CD14-positive monocyte (primary cell): ENCODE results near the gene PARP12. TPM values are rescaled to one million over a fixed set of nuclear protein-coding genes. Genes with fewer than 3 reads are reported as not detected.

ENCODE experiments used
- DNase-seq, 3 donors: peaks; one replicate each; pipeline ENCODE4 v3.0.0-alpha.2; 2011 to 2022
- H2AFZ ChIP-seq: 2 replicates; pipeline ENCODE4 v1.6.0; 2012; ENCODE audit warnings: mild to moderate bottlenecking, low read depth, low read length, inconsistent platforms; ENCODE audit not compliant: insufficient read depth, poor library complexity, severe bottlenecking
- H3K27ac ChIP-seq, 2 donors: 1 replicate in 1 of 2; 2 replicates in 1 of 2; pipeline ENCODE4 v1.5.1; 2012 to 2013; ENCODE audit warnings: low read length in 2 of 2, control low read depth in 1 of 2, inconsistent platforms in 1 of 2, low read depth in 1 of 2, mild to moderate bottlenecking in 1 of 2
- H3K27me3 ChIP-seq, 2 donors: one replicate each; pipeline versions ENCODE4 v1.6.0 to v1.6.1; 2011 to 2013; ENCODE audit warnings: low read length in 2 of 2; ENCODE audit not compliant: control insufficient read depth in 2 of 2, insufficient read depth in 2 of 2
- H3K36me3 ChIP-seq, 2 donors: replicated peaks in 1 of 2; 1 replicate in 1 of 2; 2 replicates in 1 of 2; pipeline versions ENCODE4 v1.5.1 to v1.6.1; 2012 to 2013; ENCODE audit warnings: low read length in 2 of 2, control low read depth in 1 of 2, inconsistent platforms in 1 of 2, mild to moderate bottlenecking in 1 of 2; ENCODE audit not compliant: insufficient read depth in 2 of 2, control insufficient read depth in 1 of 2
- H3K4me1 ChIP-seq, 2 donors: 1 replicate in 1 of 2; 2 replicates in 1 of 2; pipeline versions ENCODE4 v1.5.1 to v1.6.1; 2012 to 2013; ENCODE audit warnings: low read length in 2 of 2, control low read depth in 1 of 2, inconsistent platforms in 1 of 2, mild to moderate bottlenecking in 1 of 2, moderate library complexity in 1 of 2; ENCODE audit not compliant: insufficient read depth in 2 of 2, control insufficient read depth in 1 of 2
- H3K4me2 ChIP-seq: replicated peaks from 2 replicates; pipeline ENCODE3; 2012; ENCODE audit warnings: low read length, moderate library complexity, mild to moderate bottlenecking; ENCODE audit not compliant: poor library complexity, severe bottlenecking; ENCODE audit errors: extremely low read depth
- H3K4me3 ChIP-seq, 3 experiments: fragments of 200-600 bp in 1 of 3; sonication (generic) in 1 of 3; replicated peaks in 1 of 3; 1 replicate in 2 of 3; 2 replicates in 1 of 3; pipeline ENCODE4 v1.5.1; 2011 to 2013; ENCODE audit warnings: low read length in 3 of 3, mild to moderate bottlenecking in 3 of 3, control low read depth in 2 of 3, low read depth in 2 of 3, inconsistent platforms in 1 of 3, moderate library complexity in 1 of 3
- H3K79me2 ChIP-seq: 2 replicates; pipeline ENCODE4 v1.6.0; 2012; ENCODE audit warnings: mild to moderate bottlenecking, control low read depth, inconsistent platforms, low read length, moderate library complexity; ENCODE audit not compliant: insufficient read depth
- H3K9ac ChIP-seq: 2 replicates; pipeline ENCODE4 v1.6.0; 2017; ENCODE audit warnings: low read length, mild to moderate bottlenecking; ENCODE audit not compliant: insufficient read depth, poor library complexity, severe bottlenecking
- H3K9me3 ChIP-seq, 2 donors: replicated peaks in 1 of 2; 1 replicate in 1 of 2; 2 replicates in 1 of 2; pipeline versions ENCODE4 v1.5.1 to v1.6.1; 2012 to 2013; ENCODE audit warnings: low read length in 2 of 2, control low read depth in 1 of 2; ENCODE audit not compliant: control insufficient read depth in 1 of 2, insufficient read depth in 1 of 2
- H4K20me1 ChIP-seq: 2 replicates; pipeline ENCODE4 v1.6.0; 2012; ENCODE audit warnings: mild to moderate bottlenecking, low read length, control low read depth, moderate library complexity; ENCODE audit not compliant: insufficient read depth
- H3K27ac Mint-ChIP-seq, 7 donors: one replicate each; pipeline ENCODE4 v1.8.0; 2020; ENCODE audit warnings: mild to moderate bottlenecking in 7 of 7, mixed read lengths in 7 of 7, moderate library complexity in 6 of 7, inconsistent platforms in 2 of 7
- H3K27me3 Mint-ChIP-seq, 3 donors: one replicate each; pipeline ENCODE4 v1.8.0; 2021 to 2022; ENCODE audit warnings: low read depth in 3 of 3, mild to moderate bottlenecking in 3 of 3, mixed read lengths in 3 of 3, moderate library complexity in 3 of 3, inconsistent platforms in 1 of 3
- H3K36me3 Mint-ChIP-seq, 2 donors: one replicate each; pipeline ENCODE4 v1.8.0; 2020; ENCODE audit warnings: mixed read lengths in 2 of 2, inconsistent platforms in 1 of 2, mild to moderate bottlenecking in 1 of 2
- H3K4me1 Mint-ChIP-seq: one replicate; pipeline ENCODE4 v1.8.0; 2020; ENCODE audit warnings: mild to moderate bottlenecking, mixed read lengths
- H3K4me3 Mint-ChIP-seq, 2 donors: one replicate each; pipeline ENCODE4 v1.8.0; 2020; ENCODE audit warnings: mild to moderate bottlenecking in 2 of 2, mixed read lengths in 2 of 2, moderate library complexity in 1 of 2
- H3K9me3 Mint-ChIP-seq, 7 donors: one replicate each; pipeline ENCODE4 v1.8.0; 2020 to 2022; ENCODE audit warnings: mixed read lengths in 7 of 7, mild to moderate bottlenecking in 6 of 7, moderate library complexity in 6 of 7, inconsistent platforms in 2 of 7
- WGBS: methylation state at CpG from one replicate; pipeline ENCODE4 v1.1.5; 2013; ENCODE audit warnings: missing lambda C conversion rate; ENCODE audit not compliant: insufficient coverage; 5-methylcytosine and 5-hydroxymethylcytosine counted together
- intact Hi-C, 2 donors: fragments of 100-400 bp; cut with micrococcal nuclease; formaldehyde crosslinking; loops; one replicate each; pipeline versions ENCODE4 v1.15.0 to v1.15.1; 2023
- polyA plus RNA-seq, 3 donors: library from polyadenylated mRNA; depleted of rRNA in 1 of 3; unstranded in 2 of 3; stranded (reverse) in 1 of 3; fragments of 300-500 nt in 2 of 3; fragments of >200 nt in 1 of 3; fragmentation: Illumina TruSeq in 2 of 3; gene quantifications; 1 replicate in 2 of 3; 2 replicates in 1 of 3; pipeline ENCODE4 v1.2.3, GENCODE V29; 2012 to 2021
- TF ChIP-seq, protein P1 (sequence below): fragments of 200-600 bp; IDR thresholded peaks from one replicate; pipeline ENCODE4 v1.8.0; 2022; ENCODE audit warnings: antibody characterized with exemption, mild to moderate bottlenecking

Gene PARP12
- polyA plus RNA-seq, 3 donors: 16.7 to 116 (median 37.8) TPM

DNA sequence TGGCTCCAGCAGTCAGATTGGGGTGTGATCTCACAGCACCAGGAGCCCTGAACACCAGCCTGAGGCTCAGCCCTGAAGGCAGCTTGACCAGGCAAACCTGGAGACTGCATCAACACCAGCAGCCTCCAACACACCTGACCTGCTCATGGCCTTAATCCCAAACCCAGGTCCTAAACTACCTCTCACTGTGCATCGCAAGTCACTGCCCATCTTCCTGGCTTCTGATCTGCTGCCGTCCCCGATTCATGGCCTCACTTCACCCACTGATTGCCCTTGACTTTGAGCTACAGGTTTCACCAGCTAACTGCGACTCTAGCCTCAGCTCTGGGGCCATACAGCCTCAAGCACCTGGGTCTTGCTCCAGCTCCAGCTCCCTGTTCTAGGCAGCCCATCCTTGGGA lies 49.1 kb downstream of the PARP12 start:
- Mint-ChIP-seq H3K9me3 (peaks cover 0 to 2% (median 0%) of the 10 kb centered on the region in 7 donors), H3K27ac (peak overlapping the region in 1 of 7 donors; percentile 32), H3K36me3 (peaks cover 67 to 87% of the 10 kb centered on the region in 2 donors), H3K4me3 (no peak overlapping the region), H3K4me1 (no peaks in the 10 kb centered on the region), H3K27me3 (peaks cover 2 to 3% (median 2%) of the 10 kb centered on the region in 3 donors)
- Histone ChIP-seq H2AFZ (no peak overlapping the region), H3K4me3 (no peak overlapping the region), H4K20me1 (peaks cover 76% of the 10 kb centered on the region), H3K27me3 (no peaks in the 10 kb centered on the region), H3K36me3 (peaks cover 76 to 94% of the 10 kb centered on the region in 2 donors), H3K9me3 (no peaks in the 10 kb centered on the region), H3K79me2 (no peaks in the 10 kb centered on the region), H3K4me2 (no peak overlapping the region), H3K27ac (no peak overlapping the region), H3K9ac (no peak overlapping the region), H3K4me1 (no peaks in the 10 kb centered on the region)
- WGBS: 100% methylated on average over 4 of the region's 4 CpGs
- no peak for DNase-seq
- TF ChIP-seq, protein P1, sequence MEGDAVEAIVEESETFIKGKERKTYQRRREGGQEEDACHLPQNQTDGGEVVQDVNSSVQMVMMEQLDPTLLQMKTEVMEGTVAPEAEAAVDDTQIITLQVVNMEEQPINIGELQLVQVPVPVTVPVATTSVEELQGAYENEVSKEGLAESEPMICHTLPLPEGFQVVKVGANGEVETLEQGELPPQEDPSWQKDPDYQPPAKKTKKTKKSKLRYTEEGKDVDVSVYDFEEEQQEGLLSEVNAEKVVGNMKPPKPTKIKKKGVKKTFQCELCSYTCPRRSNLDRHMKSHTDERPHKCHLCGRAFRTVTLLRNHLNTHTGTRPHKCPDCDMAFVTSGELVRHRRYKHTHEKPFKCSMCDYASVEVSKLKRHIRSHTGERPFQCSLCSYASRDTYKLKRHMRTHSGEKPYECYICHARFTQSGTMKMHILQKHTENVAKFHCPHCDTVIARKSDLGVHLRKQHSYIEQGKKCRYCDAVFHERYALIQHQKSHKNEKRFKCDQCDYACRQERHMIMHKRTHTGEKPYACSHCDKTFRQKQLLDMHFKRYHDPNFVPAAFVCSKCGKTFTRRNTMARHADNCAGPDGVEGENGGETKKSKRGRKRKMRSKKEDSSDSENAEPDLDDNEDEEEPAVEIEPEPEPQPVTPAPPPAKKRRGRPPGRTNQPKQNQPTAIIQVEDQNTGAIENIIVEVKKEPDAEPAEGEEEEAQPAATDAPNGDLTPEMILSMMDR: no peak
- intact Hi-C loops: no loop called here

DNA sequence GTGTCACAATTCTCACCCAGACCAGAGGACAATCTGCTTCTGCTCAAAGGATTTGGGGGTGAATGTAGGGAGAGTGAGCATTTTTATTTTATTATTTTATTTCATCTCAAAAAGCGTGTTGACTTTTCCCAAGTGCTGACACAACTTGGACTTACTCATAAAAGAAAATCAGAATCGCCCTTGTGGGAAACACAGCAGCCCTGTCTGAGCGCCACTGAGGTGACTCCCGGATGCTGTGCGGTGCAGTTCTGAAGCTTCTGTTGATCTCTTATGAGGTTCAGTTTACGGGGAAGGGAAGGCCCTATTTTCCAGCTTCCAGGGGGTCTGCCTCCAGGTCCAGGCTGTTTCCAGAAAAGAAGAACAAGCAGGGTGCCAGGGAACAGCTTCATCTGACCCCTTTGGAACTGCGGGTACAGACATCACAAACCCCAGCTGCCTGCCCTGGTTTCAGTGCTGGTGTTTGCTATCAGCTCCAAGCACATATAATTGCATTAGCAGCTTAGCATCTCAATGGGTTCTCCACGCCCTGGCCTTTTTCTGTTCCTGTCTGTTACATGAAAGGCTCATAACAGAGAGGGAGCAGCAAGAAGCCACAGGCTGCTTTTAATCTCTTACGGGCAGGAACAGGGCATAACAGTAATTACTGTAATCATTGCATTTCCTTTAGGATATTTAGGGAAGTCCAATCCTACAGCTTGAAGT lies 52.4 kb downstream of the PARP12 start:
- intact Hi-C loops: no loop called here
- peaks cover 79 to 93% of the 10 kb centered on the region in 2 donors for H3K36me3 Mint-ChIP-seq
- 100% methylated on average over 4 of the region's 9 CpGs for WGBS

More for the DNA sequence above, 52.4 kb downstream of the PARP12 start:
- Histone ChIP-seq H3K9me3 (no peaks in the 10 kb centered on the region), H3K79me2 (no peaks in the 10 kb centered on the region), H3K4me1 (no peaks in the 10 kb centered on the region), H3K36me3 (peaks cover 73 to 97% of the 10 kb centered on the region in 2 donors), H3K27me3 (no peaks in the 10 kb centered on the region), H2AFZ (no peak overlapping the region), H3K4me2 (no peak overlapping the region), H4K20me1 (peaks cover 85% of the 10 kb centered on the region), H3K9ac (no peak overlapping the region), H3K27ac (no peak overlapping the region), H3K4me3 (no peak overlapping the region)
- no peak overlapping the region for H3K4me3 Mint-ChIP-seq
- H3K9me3 Mint-ChIP-seq: no peaks in the 10 kb centered on the region
- peaks cover 0 to 5% (median 2%) of the 10 kb centered on the region in 3 donors for H3K27me3 Mint-ChIP-seq
- TF ChIP-seq, protein P1: no peak
- no peaks in the 10 kb centered on the region for H3K4me1 Mint-ChIP-seq
- DNase-seq: no peak
- peak overlapping the region in 1 of 7 donors; percentile 7 for H3K27ac Mint-ChIP-seq
